ENCODE results near the gene TFRC.
"Not testable (repeated sequence)": the region's sequence is repeated elsewhere in the genome, so short reads cannot be mapped to it uniquely, and the experiment has no call there.

Gene TFRC

GRCh38 chr3:196081834-196082618, at the start of gene TFRC:
TFRC (minus strand) TSS chr3:196082090; CDS start chr3:196077099, 4,991 bp downstream.
- peak; percentile 95 for DNase-seq

- DNase-seq, result no peak
These were observed 46.4 kb upstream of the TFRC start for GRCh38 chr3:196128172-196128843.

- DNase-seq, result no peak
These were observed 45.6 kb upstream of the TFRC start for GRCh38 chr3:196127308-196128040.

- DNase-seq, result no peak
These were observed 42.7 kb upstream of the TFRC start for GRCh38 chr3:196124608-196125007.

GRCh38 chr3:196122688-196123046, 40.8 kb upstream of the TFRC start:
- DNase-seq, result no peak

GRCh38 chr3:196122021-196122687, 40.3 kb upstream of the TFRC start:
- no peak for DNase-seq

- no peak for DNase-seq
These were observed 39.2 kb upstream of the TFRC start for GRCh38 chr3:196121066-196121465.

- no peak for DNase-seq
These were observed 38.5 kb upstream of the TFRC start for GRCh38 chr3:196120291-196120951.

GRCh38 chr3:196117809-196118208, 35.9 kb upstream of the TFRC start:
- DNase-seq, result no peak

GRCh38 chr3:196115678-196116083, 33.8 kb upstream of the TFRC start:
- no peak for DNase-seq

GRCh38 chr3:196111939-196112386, 30.1 kb upstream of the TFRC start:
- DNase-seq, result peak; percentile 19

- DNase-seq, result no peak
These were observed 26.3 kb upstream of the TFRC start for GRCh38 chr3:196108075-196108743.

GRCh38 chr3:196104707-196105106, 22.8 kb upstream of the TFRC start:
- DNase-seq, result not testable (repeated sequence)

GRCh38 chr3:196098365-196098980, 16.6 kb upstream of the TFRC start:
- not testable (repeated sequence) for DNase-seq

- peak; percentile 15 for DNase-seq
These were observed 15.7 kb upstream of the TFRC start for GRCh38 chr3:196097373-196098154.

GRCh38 chr3:196096382-196096953, 14.6 kb upstream of the TFRC start:
- no peak for DNase-seq

- DNase-seq, result no peak
These were observed 11.6 kb upstream of the TFRC start for GRCh38 chr3:196093317-196094111.

- no peak for DNase-seq
These were observed 6.0 kb upstream of the TFRC start for GRCh38 chr3:196087906-196088305.

GRCh38 chr3:196082619-196082971, 705 bp upstream of the TFRC start:
- no peak for DNase-seq
